ENCODE measurements around the gene SNX13.
A peak's percentile ranks its signal among the peaks of the same experiment; 100 is the strongest.

Gene SNX13

GRCh38 chr7:17947620-17948019 is 7.3 kb upstream of the SNX13 start:
- no peak for DNase-seq

GRCh38 chr7:17946591-17946990 is 6.3 kb upstream of the SNX13 start:
- intact Hi-C loops (cut with DNase I), result no loop called here
- DNase-seq, result no peak

More at GRCh38 chr7:17947620-17948019, 7.3 kb upstream of the SNX13 start:
- intact Hi-C loops (cut with DNase I), result no loop called here

GRCh38 chr7:17944720-17945119 is 4.4 kb upstream of the SNX13 start:
- intact Hi-C loops (cut with DNase I), result no loop called here
- DNase-seq, result no peak

- no peak for DNase-seq
- intact Hi-C loops (cut with DNase I), result no loop called here
Observed at GRCh38 chr7:17943006-17943405, 2.7 kb upstream of the SNX13 start.

- intact Hi-C loops (cut with DNase I), result no loop called here
- no peak for DNase-seq
Observed at GRCh38 chr7:17942231-17942630, 1.9 kb upstream of the SNX13 start.

GRCh38 chr7:17940951-17941431 is 697 bp upstream of the SNX13 start:
- intact Hi-C loops (cut with DNase I), result no loop called here
- no peak for DNase-seq

DNA sequence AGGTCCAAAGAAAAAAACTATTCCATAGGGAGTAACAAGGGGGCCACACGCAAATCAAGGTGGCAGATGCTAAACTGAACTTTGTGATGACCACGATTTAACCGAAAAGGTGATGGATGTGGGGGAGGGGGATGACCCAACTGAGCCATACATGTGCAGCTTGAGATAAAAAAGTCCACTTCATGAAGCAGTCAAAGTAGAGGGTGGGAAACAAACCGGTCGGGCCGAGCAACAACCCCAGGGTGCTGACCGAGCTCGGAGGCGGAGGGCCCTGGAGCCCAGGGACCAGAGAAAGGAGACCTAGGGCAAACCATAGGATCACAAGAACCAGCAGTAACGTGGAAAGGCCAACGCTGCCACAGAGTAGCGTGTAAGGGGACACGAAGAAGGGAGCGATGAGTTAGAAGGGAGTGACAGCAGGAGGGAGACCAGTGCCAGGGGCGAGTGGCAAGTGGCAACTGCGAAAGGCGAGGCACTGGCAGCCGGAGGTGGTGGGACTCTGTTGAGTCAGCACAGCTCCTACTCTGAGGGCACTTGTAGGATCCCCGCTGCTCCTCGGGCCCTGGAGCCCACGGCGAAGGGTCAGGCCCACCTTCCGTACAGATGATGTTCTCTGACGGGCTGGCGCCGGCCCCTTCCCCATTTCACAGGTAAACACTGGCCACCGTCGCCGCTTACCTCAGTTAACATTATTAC is 540 bp downstream of the SNX13 start:
- intact Hi-C loops (cut with DNase I), result no loop called here
- peak in 8 of 10 donors; percentile 27 to 91 (median 46) for DNase-seq

GRCh38 chr7:17939211-17939605 is 1.1 kb downstream of the SNX13 start:
- DNase-seq, result no peak
- intact Hi-C loops (cut with DNase I), result no loop called here

DNA sequence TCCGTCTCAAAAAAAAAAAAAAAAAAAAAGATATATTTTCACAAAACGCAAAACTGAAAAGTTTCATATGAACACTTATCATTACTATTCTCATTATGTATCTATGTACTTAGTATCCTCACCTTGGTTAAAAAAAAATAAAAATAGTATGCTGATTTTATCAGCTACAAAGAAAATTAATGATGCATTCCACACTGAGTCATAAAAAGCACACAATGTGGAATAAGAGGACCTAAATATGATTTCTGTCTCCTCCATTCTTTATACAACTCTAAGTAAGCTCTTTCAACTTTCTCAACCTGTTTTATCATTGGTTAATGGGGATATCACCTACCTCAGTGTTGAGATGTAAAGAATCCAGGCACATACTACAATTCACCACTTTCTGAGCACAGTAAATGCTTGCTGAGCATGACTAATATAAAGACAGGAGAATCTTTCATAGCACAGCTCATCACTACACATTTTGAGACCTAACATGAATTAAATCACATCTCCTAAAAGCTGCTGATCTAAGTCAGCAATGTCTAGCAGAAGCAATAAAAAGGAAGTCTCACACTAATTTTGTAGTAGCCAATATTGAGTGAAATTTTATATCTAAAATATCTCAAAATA is 2.7 kb downstream of the SNX13 start:
- intact Hi-C loops (cut with DNase I), result no loop called here

GRCh38 chr7:17936321-17936720 is 4.0 kb downstream of the SNX13 start:
- intact Hi-C loops (cut with DNase I), result no loop called here
- no peak for DNase-seq

More for the DNA sequence above, 2.7 kb downstream of the SNX13 start:
- no peak for DNase-seq

- no peak for DNase-seq
- intact Hi-C loops (cut with DNase I), result no loop called here
Observed at GRCh38 chr7:17934612-17935240, 5.6 kb downstream of the SNX13 start.

DNA sequence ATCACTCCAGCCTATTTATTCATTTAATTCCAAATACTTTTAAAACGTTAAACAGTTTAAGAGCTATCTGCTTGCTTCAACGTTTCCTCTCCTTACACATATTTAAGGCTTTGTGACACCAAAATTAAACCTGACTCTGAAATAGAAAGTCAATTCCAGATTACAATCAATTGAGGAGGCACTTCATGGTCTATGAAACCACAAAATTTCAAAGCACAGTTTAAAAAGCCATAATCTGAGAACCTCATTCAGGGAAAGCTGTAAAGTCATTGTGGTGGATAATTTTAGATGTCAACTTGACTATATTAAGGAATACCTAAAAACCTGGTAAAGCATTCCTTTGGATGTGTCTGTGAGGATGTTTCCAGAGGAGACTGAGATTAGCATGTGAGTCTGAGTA is 6.2 kb downstream of the SNX13 start:
- DNase-seq, result no peak
- intact Hi-C loops (cut with DNase I), result no loop called here

DNA sequence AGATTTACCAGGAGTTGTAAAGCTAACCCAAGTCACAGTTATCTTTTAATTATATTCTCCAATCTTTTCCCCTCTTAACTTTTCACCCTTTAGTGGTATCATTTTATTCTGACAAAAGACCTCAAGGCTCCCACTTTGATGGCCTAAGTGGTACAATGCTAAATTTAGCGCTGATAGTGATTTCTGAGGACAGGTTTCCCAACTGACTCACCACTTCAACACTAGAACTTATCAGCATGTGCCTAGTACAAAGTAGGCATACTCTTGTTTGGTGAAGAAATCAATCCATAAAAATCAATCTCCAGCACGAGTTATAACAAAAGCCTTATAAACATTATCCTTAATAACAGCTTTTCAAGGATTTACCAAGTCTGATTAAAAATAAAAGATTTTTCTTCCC is 7.5 kb downstream of the SNX13 start:
- DNase-seq, result no peak
- intact Hi-C loops (cut with DNase I), result no loop called here

DNA sequence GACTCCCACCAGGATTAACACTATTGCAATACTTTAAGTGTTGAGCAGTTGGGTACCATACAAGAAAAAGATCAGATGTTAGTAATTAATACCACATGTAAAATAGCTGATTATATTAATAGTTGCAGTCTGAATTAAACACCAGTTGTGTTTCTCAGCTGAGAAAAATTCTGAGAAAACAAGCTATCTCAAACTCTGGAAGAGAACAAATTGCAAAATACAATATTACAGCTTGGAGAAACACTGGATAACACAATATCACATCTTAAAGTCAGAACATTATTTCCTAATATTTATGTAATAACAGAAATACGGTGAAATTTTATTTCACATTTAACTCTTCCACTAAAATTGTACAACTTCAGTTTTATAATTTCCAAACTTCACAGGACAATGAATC is 9.2 kb downstream of the SNX13 start:
- intact Hi-C loops (cut with DNase I), result no loop called here
- no peak for DNase-seq

GRCh38 chr7:17930546-17930945 is 9.7 kb downstream of the SNX13 start:
- no peak for DNase-seq
- intact Hi-C loops (cut with DNase I), result no loop called here

DNA sequence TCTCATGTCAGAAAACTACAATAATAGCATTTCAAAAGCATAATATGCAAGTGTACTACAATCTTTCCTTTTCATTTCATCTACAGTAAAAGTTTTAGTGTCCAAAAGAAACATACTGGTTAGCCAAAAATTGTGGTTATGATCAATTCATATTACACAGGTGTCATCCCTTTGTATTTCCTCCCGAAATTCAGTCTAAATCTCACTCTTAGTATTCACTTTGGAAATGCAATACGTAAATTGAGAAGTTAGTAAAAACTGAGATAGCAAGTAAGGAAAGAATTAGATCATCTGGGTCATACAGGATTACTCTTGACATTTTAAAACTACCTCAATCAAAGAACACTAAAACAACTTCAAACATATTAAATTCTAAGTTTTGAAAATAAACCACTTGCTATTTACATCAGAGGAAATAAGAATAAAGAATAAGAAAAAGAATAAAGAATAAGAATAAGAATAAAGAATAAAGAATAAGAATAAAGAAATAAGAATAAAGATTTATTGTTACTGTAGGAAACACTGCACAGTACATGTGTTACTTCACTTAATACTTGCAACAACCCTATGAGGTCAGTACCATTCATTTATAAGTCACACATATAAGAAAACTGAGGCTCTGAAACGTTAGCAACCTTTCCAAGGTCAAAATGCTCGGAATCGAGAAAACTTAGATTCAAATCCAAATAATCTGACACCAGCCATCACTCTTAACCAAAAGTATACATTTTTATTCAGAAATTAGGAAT is 10.5 kb downstream of the SNX13 start:
- no peak for DNase-seq
- intact Hi-C loops (cut with DNase I), result no loop called here

GRCh38 chr7:17928055-17928454 is 12.2 kb downstream of the SNX13 start:
- intact Hi-C loops (cut with DNase I), result no loop called here

DNA sequence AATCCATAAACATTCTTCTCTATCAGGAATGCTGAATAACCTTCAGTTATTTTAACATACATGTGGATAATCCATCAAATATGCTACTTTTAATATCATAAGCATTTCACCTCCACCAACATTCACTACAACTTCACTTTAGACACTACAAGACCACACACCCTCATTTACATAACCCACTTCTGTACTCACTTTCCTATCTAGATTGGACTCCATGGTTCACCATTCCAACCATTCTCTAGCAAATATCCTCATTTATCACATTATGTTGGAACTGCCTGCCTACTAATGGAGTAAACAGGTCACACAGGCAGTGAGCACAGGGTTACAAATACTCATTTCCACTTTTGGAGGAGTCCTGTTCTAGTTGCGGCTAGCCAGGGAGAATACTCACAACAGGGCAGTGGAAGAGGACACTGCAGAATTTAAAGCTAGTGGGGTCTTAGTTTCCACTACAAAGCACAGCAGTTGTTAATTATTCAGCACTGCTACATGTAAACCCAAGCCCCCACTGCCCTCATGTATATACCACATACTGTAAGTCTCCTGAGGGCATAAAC is 18.4 kb downstream of the SNX13 start:
- intact Hi-C loops (cut with DNase I), result no loop called here
- no peak for DNase-seq

More at GRCh38 chr7:17928055-17928454, 12.2 kb downstream of the SNX13 start:
- DNase-seq, result no peak

- DNase-seq, result no peak
- intact Hi-C loops (cut with DNase I), result no loop called here
Observed at GRCh38 chr7:17917842-17918241, 22.5 kb downstream of the SNX13 start.

DNA sequence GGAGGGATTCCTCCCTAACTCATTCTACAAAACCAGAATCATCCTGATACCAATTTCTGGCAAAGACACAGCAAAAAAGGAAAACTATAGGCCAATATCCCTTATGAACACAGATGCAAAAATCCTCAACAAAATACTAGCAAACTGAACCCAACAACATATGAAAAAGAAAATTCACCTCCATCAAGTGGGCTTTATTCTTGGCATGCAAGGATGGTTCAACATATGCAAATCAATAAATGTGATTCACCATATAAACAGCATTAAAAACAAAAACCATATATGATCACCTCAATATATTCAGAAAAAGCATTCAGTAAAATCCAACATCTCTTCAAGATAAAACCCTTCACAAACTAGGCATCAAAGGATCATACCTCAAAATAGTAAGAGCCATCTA is 23.5 kb downstream of the SNX13 start:
- intact Hi-C loops (cut with DNase I), result no loop called here
- DNase-seq, result no peak

- no peak for DNase-seq
- intact Hi-C loops (cut with DNase I), result no loop called here
Observed at GRCh38 chr7:17915796-17916195, 24.5 kb downstream of the SNX13 start.

Measured in posterior cingulate gyrus (tissue), 11 donors.